Activated naive CD4-positive, alpha-beta T cell (primary cell): ENCODE data around the gene FIGNL2.
"Not testable (repeated sequence)": the region's sequence is repeated elsewhere in the genome, so short reads cannot be mapped to it uniquely, and the experiment has no call there.

ENCODE experiments used
- DNase-seq, 4 experiments: peaks; one replicate each; lab custom pipeline; 2025; lab: John Stamatoyannopoulos, UW

Gene FIGNL2

GRCh38 chr12:51836041-51836826, 12.3 kb downstream of the FIGNL2 start:
- DNase-seq = no peak

DNA sequence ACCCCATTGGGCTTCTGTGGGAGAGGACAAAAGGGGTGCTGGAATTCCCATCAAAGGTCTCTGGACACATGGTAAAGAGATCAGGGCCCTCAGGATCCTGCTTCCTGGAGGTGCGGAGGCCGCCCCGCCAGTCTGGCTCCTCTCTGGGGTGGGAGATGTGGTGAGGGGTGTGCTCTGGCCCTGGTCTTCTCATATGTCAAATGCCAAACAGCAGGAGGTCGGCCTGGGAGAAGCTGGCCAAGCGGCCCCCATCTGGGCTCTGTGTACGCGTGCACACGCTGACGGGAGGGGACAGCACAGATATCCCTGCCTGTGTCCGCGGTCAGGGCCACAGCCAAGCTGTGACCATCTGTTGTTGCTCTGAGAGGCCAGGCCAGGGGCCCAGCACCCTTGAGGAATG, 14.1 kb downstream of the FIGNL2 start:
- DNase-seq = no peak

- DNase-seq = no peak
These were observed 14.9 kb downstream of the FIGNL2 start for GRCh38 chr12:51833448-51834227.

DNA sequence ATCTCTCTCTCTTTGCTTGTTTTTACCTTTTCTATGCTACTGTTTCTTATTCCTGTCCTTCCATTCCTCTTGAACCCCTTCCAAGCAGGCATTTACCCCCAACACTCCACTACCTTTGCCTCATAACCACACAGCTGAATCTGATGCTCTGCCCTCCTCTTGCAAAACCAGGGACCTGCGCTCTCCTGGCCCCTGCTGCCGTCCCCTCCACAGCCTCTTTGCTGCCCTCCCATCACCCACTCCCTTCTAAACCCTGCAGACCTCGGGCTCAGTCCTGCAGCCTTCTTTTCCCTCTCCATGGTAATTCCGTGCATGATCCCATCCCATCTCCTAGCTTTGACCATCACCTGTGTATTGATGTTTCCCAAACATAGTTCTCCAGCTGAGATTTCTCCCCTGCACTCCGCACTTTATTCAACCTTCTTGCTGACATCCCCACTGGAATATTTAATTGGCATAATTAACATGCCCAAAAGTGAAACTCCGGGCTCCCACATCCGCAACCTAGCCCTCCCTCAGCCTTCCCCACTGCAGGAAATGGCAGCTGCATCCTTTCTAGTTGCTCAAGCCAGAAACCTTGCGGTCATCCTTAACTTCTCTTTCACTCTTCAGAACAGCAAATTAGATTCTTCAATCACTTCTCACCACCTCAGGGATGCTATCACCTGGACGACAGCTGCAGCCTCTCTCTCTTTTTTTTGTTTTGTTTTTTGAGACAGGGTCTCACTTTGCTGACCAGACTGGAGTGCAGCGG, 16.0 kb downstream of the FIGNL2 start:
- no peak for DNase-seq

DNA sequence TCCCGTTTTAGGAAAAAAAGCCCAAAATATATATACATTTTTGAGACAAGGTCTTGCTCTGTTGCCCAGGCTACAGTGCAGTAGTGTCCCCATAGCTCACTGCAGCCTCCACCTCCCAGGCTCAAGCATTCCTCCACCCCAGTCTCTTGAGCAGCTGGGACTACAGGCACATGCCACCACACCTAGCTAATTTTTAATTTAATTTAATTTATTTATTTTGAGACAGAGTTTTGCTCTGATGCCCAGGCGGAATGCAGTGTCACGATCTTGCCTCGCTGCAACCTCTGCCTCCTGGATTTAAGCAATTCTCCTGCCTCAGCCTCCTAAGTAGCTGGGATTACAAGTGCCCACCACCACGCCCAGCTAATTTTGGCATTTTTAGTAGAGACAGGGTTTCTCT, 16.7 kb downstream of the FIGNL2 start:
- DNase-seq = not testable (repeated sequence)

- no peak for DNase-seq
These were observed 18.9 kb downstream of the FIGNL2 start for GRCh38 chr12:51829641-51830040.

GRCh38 chr12:51829011-51829481, 19.5 kb downstream of the FIGNL2 start:
- DNase-seq = no peak

GRCh38 chr12:51827925-51828818, 20.3 kb downstream of the FIGNL2 start:
- DNase-seq = no peak

GRCh38 chr12:51826881-51827280, 21.6 kb downstream of the FIGNL2 start:
- no peak for DNase-seq

DNA sequence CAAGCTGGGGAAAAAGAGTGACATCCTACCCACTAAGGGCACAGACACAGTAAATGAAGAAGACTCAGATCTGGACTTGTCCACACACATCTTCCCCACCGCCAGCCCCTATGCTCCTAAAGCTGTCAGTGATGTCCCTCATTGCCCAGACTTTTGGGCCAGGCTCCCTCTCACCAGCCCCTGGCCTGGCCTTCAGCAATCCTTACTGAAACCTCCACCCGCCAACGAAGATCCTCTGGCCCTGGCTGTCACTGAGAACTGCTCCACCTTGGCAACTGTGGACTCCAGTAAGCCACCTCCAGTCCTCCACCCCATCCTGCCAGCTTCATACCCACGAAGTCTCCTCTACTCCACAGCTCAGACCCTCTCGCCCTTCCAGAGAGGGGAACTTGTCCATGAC, 23.3 kb downstream of the FIGNL2 start:
- no peak for DNase-seq

GRCh38 chr12:51823875-51824565, 24.5 kb downstream of the FIGNL2 start:
- no peak for DNase-seq

DNA sequence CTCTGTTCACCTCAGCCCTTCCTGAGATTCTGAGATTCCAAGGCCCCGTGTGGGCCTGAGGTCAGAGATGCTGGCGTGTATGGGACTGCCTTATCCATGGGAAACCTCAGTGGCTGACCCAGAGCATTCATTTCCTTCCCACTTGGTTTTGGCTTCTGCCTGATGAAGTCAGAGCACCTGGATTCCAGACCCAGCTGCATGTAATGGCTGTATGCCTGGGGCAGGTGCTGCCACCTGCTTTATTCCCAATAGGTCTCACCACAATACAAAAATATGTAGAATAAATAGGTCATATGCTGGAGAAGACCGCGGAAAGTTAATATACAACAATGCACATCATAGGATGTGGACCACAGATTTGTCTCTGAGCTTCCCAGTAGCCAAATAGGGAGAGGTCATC, 25.6 kb downstream of the FIGNL2 start:
- no peak for DNase-seq

DNA sequence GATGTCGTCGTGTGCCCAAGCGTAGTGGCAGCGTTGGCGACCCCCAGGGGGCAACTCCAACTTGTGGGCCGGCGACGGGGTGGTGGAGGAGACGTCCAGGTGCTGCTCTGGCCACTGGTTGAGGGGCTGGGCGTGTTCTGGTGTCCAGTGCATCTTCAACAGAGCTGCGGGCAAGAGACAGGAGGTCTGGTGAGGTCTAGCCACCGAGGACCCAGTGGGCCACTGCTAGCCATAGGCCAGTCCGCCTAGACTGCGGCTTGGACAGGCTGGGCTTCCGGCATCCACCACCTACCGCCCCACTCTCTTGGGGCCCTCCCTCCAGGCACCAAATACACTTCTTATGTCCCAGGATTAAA, 26.3 kb downstream of the FIGNL2 start:
- no peak for DNase-seq

- peak in 2 of 4 experiments; percentile 27 to 54 for DNase-seq
These were observed 26.9 kb downstream of the FIGNL2 start for GRCh38 chr12:51821440-51822260.

- peak; percentile 48 to 81 (median 62) for DNase-seq
These were observed 27.7 kb downstream of the FIGNL2 start for GRCh38 chr12:51820526-51821439.

DNA sequence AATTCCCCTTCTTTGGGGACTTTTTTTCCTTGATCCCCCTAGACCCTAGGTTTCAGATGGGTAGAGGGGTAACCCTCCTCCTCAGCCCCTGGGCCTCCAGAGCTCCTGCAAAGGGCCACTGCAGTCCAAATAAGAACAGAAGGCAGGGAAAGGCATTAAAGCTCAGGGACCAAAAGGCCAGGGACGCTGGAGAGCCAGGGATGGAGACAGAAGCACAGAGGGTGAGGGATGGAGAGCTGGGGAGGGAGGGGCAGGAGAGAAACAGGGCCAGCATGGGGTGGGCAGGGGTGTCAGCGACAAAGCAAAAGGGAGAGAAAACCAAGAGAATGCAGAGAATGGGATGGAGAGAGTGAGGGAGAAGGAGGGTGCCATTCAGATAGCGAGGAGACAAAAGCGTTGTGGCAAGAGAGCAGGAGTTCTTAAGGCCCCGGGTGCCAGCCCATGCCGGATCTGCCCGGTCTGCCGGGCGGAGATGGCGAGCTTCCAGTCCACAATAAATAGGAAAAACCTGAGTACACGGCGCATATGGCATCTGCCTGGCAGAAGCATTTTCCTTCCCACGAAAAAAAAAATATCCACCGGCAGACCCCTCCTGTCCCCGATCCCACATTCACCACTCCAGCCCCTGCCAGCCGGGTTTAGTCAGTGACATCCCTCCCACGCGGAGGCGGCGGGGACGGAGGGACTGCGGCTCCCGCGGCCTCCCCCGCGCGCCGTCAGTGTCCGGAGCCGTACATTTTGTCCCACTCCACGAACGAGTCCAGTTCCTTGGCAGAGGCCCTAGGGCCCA, 28.6 kb downstream of the FIGNL2 start:
- no peak for DNase-seq

GRCh38 chr12:51818566-51819300, 29.8 kb downstream of the FIGNL2 start:
- DNase-seq = no peak
